GM23248 (cell line): ENCODE data around the gene DENND5B. TPM values are rescaled to one million over a fixed set of nuclear protein-coding genes. Genes with fewer than 3 reads are reported as not detected.
A peak's percentile ranks its signal among the peaks of the same experiment; 100 is the strongest.

Source experiments
- DNase-seq: peaks from one replicate; pipeline ENCODE4 v3.0.0-alpha.2; 2015
- H2AFZ ChIP-seq: fragments of 200-600 bp; sonication (generic); 2 replicates; pipeline ENCODE4 v1.6.1; 2016; ENCODE audit warnings: antibody characterized with exemption
- H3F3A ChIP-seq: fragments of 200-600 bp; sonication (generic); 2 replicates; pipeline ENCODE4 v1.6.1; 2016; ENCODE audit warnings: mild to moderate bottlenecking, antibody characterized with exemption, mixed run types; ENCODE audit not compliant: insufficient read depth
- H3K27ac ChIP-seq: fragments of 200-600 bp; sonication (generic); 2 replicates; pipeline ENCODE4 v1.5.1; 2016; ENCODE audit warnings: mild to moderate bottlenecking
- H3K27me3 ChIP-seq: fragments of 200-600 bp; sonication (generic); replicated peaks from 2 replicates; pipeline ENCODE4 v1.6.1; 2016; ENCODE audit warnings: mild to moderate bottlenecking; ENCODE audit not compliant: insufficient read depth
- H3K36me3 ChIP-seq: fragments of 200-600 bp; sonication (generic); 2 replicates; pipeline ENCODE4 v1.6.1; 2016; ENCODE audit warnings: low read depth, mild to moderate bottlenecking
- H3K4me1 ChIP-seq: fragments of 200-600 bp; sonication (generic); 2 replicates; pipeline ENCODE4 v1.6.1; 2016; ENCODE audit warnings: mild to moderate bottlenecking; ENCODE audit not compliant: insufficient read depth
- H3K4me2 ChIP-seq: fragments of 200-600 bp; sonication (generic); one replicate; pipeline ENCODE4 v1.6.1; 2016; ENCODE audit warnings: mild to moderate bottlenecking; ENCODE audit not compliant: unreplicated experiment
- H3K4me3 ChIP-seq: fragments of 200-600 bp; sonication (generic); 2 replicates; pipeline ENCODE4 v1.5.1; 2016; ENCODE audit warnings: mild to moderate bottlenecking
- H3K79me2 ChIP-seq: fragments of 200-600 bp; sonication (generic); 2 replicates; pipeline ENCODE4 v1.6.1; 2016; ENCODE audit warnings: mild to moderate bottlenecking; ENCODE audit not compliant: insufficient read depth
- H3K9ac ChIP-seq: fragments of 200-600 bp; sonication (generic); 2 replicates; pipeline ENCODE4 v1.6.1; 2016; ENCODE audit warnings: mild to moderate bottlenecking
- H3K9me2 ChIP-seq: fragments of 200-600 bp; sonication (generic); 2 replicates; pipeline ENCODE4 v1.6.1; 2016; ENCODE audit warnings: mixed run types, mild to moderate bottlenecking, moderate library complexity; ENCODE audit not compliant: insufficient read depth
- H3K9me3 ChIP-seq: fragments of 200-600 bp; sonication (generic); one replicate; pipeline ENCODE4 v1.6.1; 2017; ENCODE audit warnings: low read depth
- H4K20me1 ChIP-seq: fragments of 200-600 bp; sonication (generic); 2 replicates; pipeline ENCODE4 v1.6.0; 2016; ENCODE audit not compliant: insufficient read depth
- EZH2 ChIP-seq: fragments of 200-600 bp; sonication (generic); IDR thresholded peaks from 2 replicates; pipeline ENCODE4 v1.6.1; 2018; ENCODE audit warnings: antibody characterized with exemption, mild to moderate bottlenecking; ENCODE audit not compliant: insufficient read depth, poor library complexity, severe bottlenecking
- EZH2phosphoT487 ChIP-seq: fragments of 200-600 bp; sonication (generic); IDR thresholded peaks from 2 replicates; pipeline ENCODE4 v1.6.1; 2018; ENCODE audit warnings: antibody characterized with exemption, moderate library complexity, mild to moderate bottlenecking, low read depth; ENCODE audit not compliant: insufficient read depth
- WGBS, 2 experiments: methylation state at CpG; one replicate each; pipeline ENCODE4 v1.1.6; 2015 to 2017; ENCODE audit warnings: low lambda C conversion rate in 2 of 2, low coverage in 1 of 2; ENCODE audit errors: missing lambda C conversion rate in 2 of 2; 5-methylcytosine and 5-hydroxymethylcytosine counted together
- in situ Hi-C: fragments of 300-500 bp; cut with MboI; formaldehyde crosslinking; loops from 2 replicates; pipeline ENCODE4 v1.15.0; 2020
- polyA plus RNA-seq: library from polyadenylated mRNA; unstranded; fragments of >200 nt; fragmentation: Nextera tagmentation; extraction: Ambion mirVana; gene quantifications from 2 replicates; pipeline ENCODE4 v1.2.1, GENCODE V29; 2016
- total RNA-seq: library from RNA; depleted of rRNA; stranded (reverse); fragments of >200 nt; shearing (Covaris generic); gene quantifications from 2 replicates; pipeline ENCODE4 v1.2.3, GENCODE V29; 2014

DENND5B gene
- total and polyA plus RNA-seq, 2 experiments from 2014 or later = 9.9 to 12.0 TPM

DNA sequence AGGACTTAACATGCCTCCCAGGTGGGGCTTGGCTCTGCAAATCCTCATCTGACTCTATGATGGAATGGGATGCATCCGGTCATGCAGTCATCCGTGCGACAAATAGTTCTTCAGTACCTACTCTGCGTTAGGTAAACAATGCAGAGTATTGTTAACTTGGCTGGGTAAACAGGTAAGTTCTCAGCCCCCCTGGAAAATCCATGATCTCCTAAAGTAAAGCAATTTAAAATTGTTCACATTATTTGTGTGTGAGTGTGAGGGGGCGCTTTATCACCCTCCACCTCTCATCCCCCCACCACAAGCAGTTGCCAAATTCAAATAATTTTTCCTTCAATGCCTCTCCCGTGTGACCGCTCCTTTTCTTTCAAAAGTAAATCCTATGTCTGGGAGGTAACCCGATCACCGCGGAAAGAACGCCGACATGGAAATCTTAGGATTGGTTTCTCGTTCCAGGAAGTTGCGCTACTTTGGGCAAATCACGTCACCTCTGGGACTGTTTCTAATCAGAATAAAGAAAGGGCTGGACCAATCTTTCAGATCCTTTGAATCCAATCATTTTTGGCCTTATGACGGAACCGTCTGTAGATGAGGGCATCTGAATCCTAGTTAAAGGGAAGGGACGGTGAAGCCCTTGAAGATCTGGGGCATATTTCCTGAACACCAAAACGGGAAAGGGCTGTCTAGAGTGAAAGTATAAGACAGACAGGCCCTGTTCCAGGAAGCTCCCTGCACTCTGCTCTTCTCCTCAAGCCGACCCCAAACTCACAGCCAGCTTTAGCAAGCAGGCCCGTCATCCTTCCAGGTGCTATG is 221.0 kb downstream of the DENND5B start:
- Histone ChIP-seq H3K9me3 (no peaks in the 10 kb centered on the region), H3K36me3 (no peaks in the 10 kb centered on the region), H3K4me2 (peak overlapping the region; percentile 69), H3K79me2 (no peaks in the 10 kb centered on the region), H3K27ac (no peak overlapping the region), H3K9ac (peak overlapping the region; percentile 57), H3K27me3 (no peaks in the 10 kb centered on the region), H2AFZ (peak overlapping the region; percentile 98), H3F3A (peaks cover 7% of the 10 kb centered on the region; the same call in 1 of the 2 replicates), H3K9me2 (no peaks in the 10 kb centered on the region), H3K4me3 (peak overlapping the region; percentile 56), H4K20me1 (no peaks in the 10 kb centered on the region), H3K4me1 (peaks cover 7% of the 10 kb centered on the region; the same call in 1 of the 2 replicates)
- in situ Hi-C loops = no loop called here
- TF ChIP-seq EZH2phosphoT487 (no peak), EZH2 (no peak)
- DNase-seq = peak; percentile 75
- 20 to 23% methylated on average over 21 of the region's 21 CpGs for WGBS, 2 experiments

DNA sequence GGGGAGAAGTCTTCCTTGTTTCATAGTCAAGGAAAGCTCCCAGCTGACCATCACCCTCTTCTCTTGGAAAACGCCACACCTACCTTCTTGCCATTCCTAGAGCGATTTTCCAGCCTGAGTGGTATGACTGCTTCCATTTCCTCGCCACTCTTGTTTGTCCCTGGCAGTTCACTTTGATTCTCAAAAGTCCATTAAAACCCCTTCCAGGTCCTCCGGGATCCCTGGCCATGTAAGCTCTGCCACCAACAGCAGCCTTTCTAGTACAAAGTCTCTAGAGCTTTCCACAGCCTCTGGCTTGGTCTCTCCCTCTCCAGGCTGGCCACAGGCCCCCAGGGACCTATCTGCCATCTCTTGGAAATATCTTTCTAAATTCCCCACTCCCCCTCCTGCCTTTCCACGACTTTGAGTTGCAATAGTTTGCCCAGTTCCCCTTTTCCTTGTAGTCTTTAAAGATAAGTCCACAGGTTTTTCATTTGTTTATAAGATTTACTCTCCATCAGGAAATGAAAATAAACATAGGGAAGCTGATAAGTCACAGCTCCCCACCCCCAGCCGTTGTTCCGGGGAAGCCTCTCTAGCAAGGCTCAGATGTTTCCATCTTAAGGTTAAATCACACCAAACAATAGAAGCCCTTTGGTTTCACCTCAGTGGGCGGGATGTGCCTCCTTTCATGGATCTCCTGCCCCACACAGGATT is 222.1 kb downstream of the DENND5B start:
- no peak overlapping the region for H3K9ac ChIP-seq
- no peaks in the 10 kb centered on the region for H3K36me3 ChIP-seq
- WGBS, 2 experiments = 25 to 34% methylated on average over 8 of the region's 8 CpGs
- no peaks in the 10 kb centered on the region for H3K9me2 ChIP-seq
- H3K27me3 ChIP-seq = no peaks in the 10 kb centered on the region
- no peak overlapping the region for H3K27ac ChIP-seq
- H3K4me2 ChIP-seq = peak overlapping the region; percentile 6
- no peaks in the 10 kb centered on the region for H4K20me1 ChIP-seq
- peaks cover 7% of the 10 kb centered on the region; the same call in 1 of the 2 replicates for H3F3A ChIP-seq
- H3K4me1 ChIP-seq = peaks cover 7% of the 10 kb centered on the region; the same call in 1 of the 2 replicates
- in situ Hi-C loops = no loop called here
- no peaks in the 10 kb centered on the region for H3K79me2 ChIP-seq
- H3K9me3 ChIP-seq = no peaks in the 10 kb centered on the region
- no peak overlapping the region for H3K4me3 ChIP-seq
- H2AFZ ChIP-seq = peak overlapping the region; percentile 98
- DNase-seq = no peak
- TF ChIP-seq EZH2phosphoT487 = no peak
- TF ChIP-seq EZH2 = no peak

DNA sequence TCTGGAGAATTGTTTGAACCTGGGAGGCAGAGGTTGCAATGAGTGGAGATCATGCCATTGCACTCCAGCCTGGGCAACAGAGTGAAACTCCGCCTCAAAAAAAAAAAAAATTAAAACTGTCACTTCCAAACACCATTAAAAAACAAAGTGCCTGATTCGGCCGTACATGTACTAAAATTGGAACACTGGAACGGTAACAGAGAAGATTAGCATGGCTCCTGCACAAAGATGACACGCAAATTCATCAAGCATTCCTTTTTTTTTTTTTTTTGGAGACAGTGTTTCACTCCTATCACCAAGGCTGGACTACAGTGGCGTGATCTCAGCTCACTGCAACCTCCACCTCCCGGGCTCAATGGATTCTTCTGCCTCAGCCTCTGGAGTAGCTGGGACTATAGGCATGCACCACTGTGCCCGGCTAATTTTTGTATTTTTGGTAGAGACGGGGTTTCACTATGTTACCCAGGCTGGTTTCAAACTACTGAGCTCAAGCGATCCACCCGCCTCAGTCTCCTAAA is 224.8 kb downstream of the DENND5B start:
- Histone ChIP-seq H3K9ac (no peak overlapping the region), H3F3A (peaks cover 7% of the 10 kb centered on the region; the same call in 1 of the 2 replicates), H2AFZ (no peak overlapping the region), H3K27ac (no peak overlapping the region), H3K4me2 (no peak overlapping the region), H3K4me3 (no peak overlapping the region), H4K20me1 (no peaks in the 10 kb centered on the region), H3K79me2 (no peaks in the 10 kb centered on the region), H3K27me3 (no peaks in the 10 kb centered on the region), H3K4me1 (peaks cover 7% of the 10 kb centered on the region; the same call in 1 of the 2 replicates), H3K9me3 (no peaks in the 10 kb centered on the region), H3K9me2 (no peaks in the 10 kb centered on the region), H3K36me3 (no peaks in the 10 kb centered on the region)
- TF ChIP-seq EZH2phosphoT487 = no peak
- TF ChIP-seq EZH2 = no peak
- in situ Hi-C loops = no loop called here
- no peak for DNase-seq
- WGBS, 2 experiments = 70 to 74% methylated on average over 11 of the region's 11 CpGs

DNA sequence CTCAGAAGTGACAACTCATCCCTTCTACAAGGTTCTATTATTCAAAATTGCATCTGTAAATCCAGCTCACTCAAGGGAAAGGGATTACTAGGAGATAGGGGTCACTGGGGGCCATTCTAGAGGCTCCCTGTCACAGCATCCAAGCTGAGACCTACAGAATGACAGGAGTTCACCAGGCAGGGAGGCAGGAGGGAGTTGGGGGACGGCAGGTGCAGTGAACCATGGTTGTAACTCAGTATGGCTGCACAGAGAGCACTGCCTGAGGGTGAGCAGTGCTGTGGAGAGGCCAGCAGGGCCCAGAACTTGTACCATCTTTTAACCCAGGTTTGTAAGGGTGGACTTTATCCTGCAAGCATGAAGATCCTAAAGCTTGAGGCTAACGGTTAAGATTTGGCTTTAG is 227.1 kb downstream of the DENND5B start:
- H3K9ac ChIP-seq = no peak overlapping the region
- no peak for DNase-seq
- WGBS, 2 experiments = 52 to 54% methylated on average over 2 of the region's 2 CpGs
- no peak overlapping the region for H3K27ac ChIP-seq
- no peaks in the 10 kb centered on the region for H3F3A ChIP-seq
- in situ Hi-C loops = no loop called here
- H3K36me3 ChIP-seq = no peaks in the 10 kb centered on the region
- no peaks in the 10 kb centered on the region for H3K4me1 ChIP-seq
- H4K20me1 ChIP-seq = no peaks in the 10 kb centered on the region
- H3K4me3 ChIP-seq = no peak overlapping the region
- H3K79me2 ChIP-seq = no peaks in the 10 kb centered on the region
- H3K9me3 ChIP-seq = no peaks in the 10 kb centered on the region
- TF ChIP-seq EZH2phosphoT487 = no peak
- TF ChIP-seq EZH2 = no peak
- H2AFZ ChIP-seq = no peak overlapping the region
- H3K4me2 ChIP-seq = no peak overlapping the region
- H3K9me2 ChIP-seq = no peaks in the 10 kb centered on the region
- no peaks in the 10 kb centered on the region for H3K27me3 ChIP-seq
